IPS-18c (cell line): ENCODE measurements around the gene TACR3.
"Not testable (repeated sequence)": the region's sequence is repeated elsewhere in the genome, so short reads cannot be mapped to it uniquely, and the experiment has no call there.

Experiments
- H3K4me3 ChIP-seq: 2 replicates; pipeline ENCODE4 v1.7.0; 2013; ENCODE audit warnings: low read depth, mild to moderate bottlenecking, low read length, moderate library complexity; ENCODE audit not compliant: insufficient read depth
- H3K9me3 ChIP-seq: one replicate; pipeline ENCODE4 v1.6.1; 2013; ENCODE audit warnings: mild to moderate bottlenecking, low read length, moderate library complexity; ENCODE audit not compliant: control insufficient read depth, insufficient read depth

The TACR3 gene

GRCh38 chr4:103591841-103592240 lies 127.9 kb downstream of the TACR3 start:
- H3K4me3 ChIP-seq, result no peak overlapping the region
- no peaks in the 10 kb centered on the region for H3K9me3 ChIP-seq

GRCh38 chr4:103567591-103567990 lies 152.2 kb downstream of the TACR3 start:
- Histone ChIP-seq H3K9me3 (no peaks in the 10 kb centered on the region), H3K4me3 (no peak overlapping the region)

GRCh38 chr4:103559178-103559577 lies 160.6 kb downstream of the TACR3 start:
- not testable (repeated sequence) for H3K9me3 ChIP-seq, H3K4me3 ChIP-seq
